Bronchial epithelial cell (primary cell): ENCODE measurements around the gene RPGRIP1L. TPM values are rescaled to one million over a fixed set of nuclear protein-coding genes. Genes with fewer than 3 reads are reported as not detected.
A peak's percentile ranks its signal among the peaks of the same experiment; 100 is the strongest.
"Not testable (repeated sequence)": the region's sequence is repeated elsewhere in the genome, so short reads cannot be mapped to it uniquely, and the experiment has no call there.

Source experiments
- DNase-seq: peaks from one replicate; pipeline ENCODE4 v3.0.0-alpha.2; 2010; ENCODE audit warnings: low read depth
- FAIRE-seq: peaks from 2 replicates; lab custom pipeline; 2011; peaks lifted over from hg19 to GRCh38; lab: Jason Lieb, UNC
- H3K27me3 ChIP-seq: 2 replicates; pipeline ENCODE4 v1.5.1; 2011; ENCODE audit warnings: low read length; ENCODE audit not compliant: control insufficient read depth, insufficient read depth
- H3K36me3 ChIP-seq: 2 replicates; pipeline ENCODE4 v1.5.1; 2011; ENCODE audit warnings: low read length; ENCODE audit not compliant: control insufficient read depth, insufficient read depth
- H3K4me3 ChIP-seq: 2 replicates; pipeline ENCODE4 v1.5.1; 2011; ENCODE audit warnings: mild to moderate bottlenecking, low read depth, low read length, control low read depth
- CTCF ChIP-seq: IDR thresholded peaks from 2 replicates; pipeline ENCODE4 v1.5.1; 2011; ENCODE audit warnings: mild to moderate bottlenecking, moderate library complexity, low read length, control low read depth, inconsistent platforms; ENCODE audit not compliant: insufficient read depth, severe bottlenecking
- total RNA-seq: library from RNA; depleted of rRNA; stranded (reverse); fragments of >200 nt; gene quantifications from 2 replicates; pipeline ENCODE4 v1.2.1, GENCODE V29; 2014

Gene RPGRIP1L
- total RNA-seq, 1 donor from 2014 or later, result 2.9 TPM

DNA sequence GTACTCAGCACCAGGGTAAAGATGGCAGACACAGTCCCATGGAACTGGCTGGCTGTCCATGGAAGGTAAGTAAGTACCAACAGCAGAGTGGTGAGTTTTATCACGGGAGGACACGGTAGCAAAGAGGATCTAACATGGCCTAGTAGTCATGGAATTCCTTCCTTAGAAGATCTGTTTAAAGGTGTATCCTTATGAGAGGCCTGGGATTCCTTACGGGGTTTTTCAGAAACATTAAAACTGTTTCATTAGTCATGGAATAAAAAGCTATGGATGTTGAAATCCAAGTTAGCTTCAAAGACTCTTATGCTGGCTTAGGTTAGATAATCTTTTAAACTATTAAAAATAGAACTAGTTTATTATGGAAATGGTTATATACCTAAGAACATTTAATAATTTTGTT lies 7.7 kb upstream of the RPGRIP1L start:
- Histone ChIP-seq H3K36me3 (no peaks in the 10 kb centered on the region), H3K27me3 (no peaks in the 10 kb centered on the region), H3K4me3 (no peak overlapping the region)
- TF ChIP-seq CTCF, result no peak
- FAIRE-seq (no peak), DNase-seq (no peak)

GRCh38 chr16:53708490-53708889 lies 4.8 kb upstream of the RPGRIP1L start:
- Histone ChIP-seq H3K27me3 (no peaks in the 10 kb centered on the region), H3K4me3 (no peak overlapping the region), H3K36me3 (no peaks in the 10 kb centered on the region)
- DNase-seq, result no peak
- TF ChIP-seq CTCF, result no peak
- FAIRE-seq, result no peak

DNA sequence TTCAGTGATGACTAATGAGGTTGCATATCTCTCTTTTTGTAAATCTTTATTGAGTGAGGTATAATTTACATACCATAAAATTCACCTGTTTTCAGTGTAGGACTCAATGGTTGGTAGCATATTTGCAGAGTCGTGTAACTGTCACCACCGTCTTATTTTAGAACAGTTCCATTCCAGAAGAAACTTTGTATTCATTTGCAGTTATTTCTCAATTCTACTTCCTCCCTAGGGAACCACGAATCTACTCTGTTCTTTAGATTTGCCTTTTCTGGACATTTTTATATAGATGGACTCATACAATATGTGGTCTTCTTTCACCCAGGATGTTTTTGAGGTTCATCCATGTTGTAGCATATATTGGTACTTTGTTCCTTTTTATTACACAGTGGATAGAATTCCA lies 4.0 kb upstream of the RPGRIP1L start:
- Histone ChIP-seq H3K4me3 (no peak overlapping the region), H3K36me3 (no peaks in the 10 kb centered on the region), H3K27me3 (no peaks in the 10 kb centered on the region)
- DNase-seq, result no peak
- FAIRE-seq, result no peak
- no peak for TF ChIP-seq CTCF

GRCh38 chr16:53704445-53704813 lies 770 bp upstream of the RPGRIP1L start:
- H3K4me3 ChIP-seq, result peak overlapping the region; percentile 70
- H3K27me3 ChIP-seq, result no peaks in the 10 kb centered on the region
- TF ChIP-seq CTCF, result no peak
- H3K36me3 ChIP-seq, result no peaks in the 10 kb centered on the region
- no peak for FAIRE-seq
- DNase-seq, result no peak

DNA sequence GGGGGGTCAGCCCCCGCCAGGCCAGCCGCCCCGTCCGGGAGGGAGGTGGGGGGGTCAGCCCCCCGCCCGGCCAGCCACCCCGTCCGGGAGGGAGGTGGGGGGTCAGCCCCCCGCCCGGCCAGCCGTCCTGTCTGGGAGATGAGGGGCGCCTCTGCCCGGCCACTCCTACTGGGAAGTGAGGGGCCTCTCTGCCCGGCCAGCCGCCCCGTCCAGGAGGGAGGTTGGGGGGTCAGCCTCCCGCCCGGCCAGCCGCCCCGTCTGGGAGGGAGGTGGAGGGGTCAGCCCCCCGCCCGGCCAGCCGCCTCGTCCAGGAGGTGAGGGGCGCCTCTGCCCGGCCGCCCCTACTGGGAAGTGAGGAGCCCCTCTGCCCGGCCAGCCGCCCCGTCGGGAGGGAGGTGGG lies 5.4 kb downstream of the RPGRIP1L start:
- not testable (repeated sequence) for FAIRE-seq, H3K4me3 ChIP-seq, H3K27me3 ChIP-seq, DNase-seq, H3K36me3 ChIP-seq

GRCh38 chr16:53695070-53695469 lies 8.6 kb downstream of the RPGRIP1L start:
- DNase-seq (peak; percentile 48), FAIRE-seq (no peak)
- Histone ChIP-seq H3K4me3 (no peak overlapping the region), H3K27me3 (no peaks in the 10 kb centered on the region), H3K36me3 (peaks cover 1% of the 10 kb centered on the region)
- no peak for TF ChIP-seq CTCF

DNA sequence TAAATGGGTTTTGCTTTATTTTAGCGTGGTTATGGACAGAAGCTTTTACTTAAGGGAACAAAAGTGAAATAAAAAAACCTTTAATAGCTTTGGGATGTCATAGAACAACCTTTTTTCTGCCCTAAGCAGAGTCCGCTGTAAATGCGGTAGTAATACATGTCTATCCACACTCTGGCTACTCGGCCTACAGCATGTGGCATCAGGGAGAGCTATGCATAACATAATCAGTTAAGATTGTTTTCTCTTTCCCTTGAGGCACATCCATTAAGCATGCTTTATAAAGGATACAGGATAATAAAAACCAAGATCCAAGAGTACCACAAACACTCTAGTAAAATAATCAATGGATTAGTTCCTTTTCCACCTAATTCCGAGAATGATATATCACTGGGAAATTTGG lies 10.3 kb downstream of the RPGRIP1L start:
- DNase-seq, result no peak
- H3K4me3 ChIP-seq, result no peak overlapping the region
- no peak for TF ChIP-seq CTCF
- no peaks in the 10 kb centered on the region for H3K27me3 ChIP-seq
- FAIRE-seq, result no peak
- peaks cover 1% of the 10 kb centered on the region for H3K36me3 ChIP-seq
